Brain microvascular endothelial cell (primary cell): Measurements from ENCODE around the gene GSTM5.
"Not testable (repeated sequence)": the region's sequence is repeated elsewhere in the genome, so short reads cannot be mapped to it uniquely, and the experiment has no call there.

ENCODE experiments used
- DNase-seq: peaks from one replicate; pipeline ENCODE4 v3.0.0-alpha.2; 2020
- H3K27ac ChIP-seq: fragments of 250-450 bp; sonication (Bioruptor Pico); 2 replicates; pipeline ENCODE4 v1.5.1; 2020; ENCODE audit warnings: mild to moderate bottlenecking, moderate library complexity
- H3K27me3 ChIP-seq: fragments of 250-450 bp; sonication (Bioruptor Pico); replicated peaks from 2 replicates; pipeline ENCODE4 v1.5.1; 2020; ENCODE audit warnings: mild to moderate bottlenecking
- H3K36me3 ChIP-seq: fragments of 250-450 bp; sonication (Bioruptor Pico); replicated peaks from 2 replicates; pipeline ENCODE4 v1.5.1; 2020; ENCODE audit warnings: mild to moderate bottlenecking
- H3K4me3 ChIP-seq: 2 replicates; pipeline ENCODE4 v1.5.1; 2011; ENCODE audit warnings: low read depth, mild to moderate bottlenecking, control low read depth, low read length, moderate library complexity
- CTCF ChIP-seq: IDR thresholded peaks from 2 replicates; pipeline ENCODE4 v1.5.1; 2011; ENCODE audit warnings: low read depth, mild to moderate bottlenecking, moderate library complexity, low read length, control low read depth, inconsistent platforms; ENCODE audit errors: missing control alignments
- in situ Hi-C: cut with HindIII; loops from 2 replicates; pipeline ENCODE4 v1.10.0; 2017; ENCODE audit warnings: low sequenced_read_pairs, low pct_ligation_motif_present

The GSTM5 gene

GRCh38 chr1:109751531-109752260 lies 39.6 kb downstream of the GSTM5 start:
- TF ChIP-seq CTCF = no peak
- in situ Hi-C loops = no loop called here

GRCh38 chr1:109754738-109755137 lies 42.7 kb downstream of the GSTM5 start:
- no peak for TF ChIP-seq CTCF
- Histone ChIP-seq H3K4me3 (no peak overlapping the region), H3K27me3 (no peaks in the 10 kb centered on the region), H3K27ac (no peak overlapping the region), H3K36me3 (no peaks in the 10 kb centered on the region)
- no peak for DNase-seq
- in situ Hi-C loops = no loop called here

More at GRCh38 chr1:109751531-109752260, 39.6 kb downstream of the GSTM5 start:
- no peak for DNase-seq
- no peaks in the 10 kb centered on the region for H3K36me3 ChIP-seq
- H3K27me3 ChIP-seq = no peaks in the 10 kb centered on the region
- no peak overlapping the region for H3K4me3 ChIP-seq
- H3K27ac ChIP-seq = no peak overlapping the region

- H3K4me3 ChIP-seq, H3K27ac ChIP-seq, H3K36me3 ChIP-seq, in situ Hi-C loops, H3K27me3 ChIP-seq, DNase-seq: not testable (repeated sequence)
Observed at GRCh38 chr1:109756325-109756724, 44.3 kb downstream of the GSTM5 start.

GRCh38 chr1:109756848-109757521 lies 44.9 kb downstream of the GSTM5 start:
- H3K27ac ChIP-seq = no peak overlapping the region
- H3K27me3 ChIP-seq = no peaks in the 10 kb centered on the region
- DNase-seq = no peak
- TF ChIP-seq CTCF = no peak
- no peaks in the 10 kb centered on the region for H3K36me3 ChIP-seq
- no peak overlapping the region for H3K4me3 ChIP-seq
- in situ Hi-C loops = no loop called here

- H3K27me3 ChIP-seq = no peaks in the 10 kb centered on the region
- in situ Hi-C loops = no loop called here
Observed at GRCh38 chr1:109757936-109758786, 46.1 kb downstream of the GSTM5 start.

More at GRCh38 chr1:109757936-109758786, 46.1 kb downstream of the GSTM5 start:
- no peak for DNase-seq
- no peak overlapping the region for H3K4me3 ChIP-seq
- no peaks in the 10 kb centered on the region for H3K36me3 ChIP-seq
- no peak overlapping the region for H3K27ac ChIP-seq
- TF ChIP-seq CTCF = no peak
